Ishikawa (cell line): ENCODE data around the gene C1orf105.

ENCODE experiments used
- CEBPB ChIP-seq: IDR thresholded peaks from 2 replicates; pipeline ENCODE4 v1.6.1; 2012
- EGR1 ChIP-seq: IDR thresholded peaks from 2 replicates; pipeline ENCODE4 v1.6.1; 2012
- EP300 ChIP-seq: IDR thresholded peaks from 2 replicates; pipeline ENCODE4 v1.6.1; 2012; ENCODE audit warnings: borderline replicate concordance
- NFIC ChIP-seq: IDR thresholded peaks from 2 replicates; pipeline ENCODE4 v1.6.1; 2012
- TAF1 ChIP-seq: IDR thresholded peaks from 2 replicates; pipeline ENCODE4 v1.6.1; 2012; ENCODE audit warnings: low read depth, mild to moderate bottlenecking
- TF ChIP-seq, protein P1 (sequence below): IDR thresholded peaks from 2 replicates; pipeline ENCODE4 v1.6.1; 2012
- TF ChIP-seq, protein P2 (sequence below): IDR thresholded peaks from 2 replicates; pipeline ENCODE4 v1.6.1; 2012

DNA sequence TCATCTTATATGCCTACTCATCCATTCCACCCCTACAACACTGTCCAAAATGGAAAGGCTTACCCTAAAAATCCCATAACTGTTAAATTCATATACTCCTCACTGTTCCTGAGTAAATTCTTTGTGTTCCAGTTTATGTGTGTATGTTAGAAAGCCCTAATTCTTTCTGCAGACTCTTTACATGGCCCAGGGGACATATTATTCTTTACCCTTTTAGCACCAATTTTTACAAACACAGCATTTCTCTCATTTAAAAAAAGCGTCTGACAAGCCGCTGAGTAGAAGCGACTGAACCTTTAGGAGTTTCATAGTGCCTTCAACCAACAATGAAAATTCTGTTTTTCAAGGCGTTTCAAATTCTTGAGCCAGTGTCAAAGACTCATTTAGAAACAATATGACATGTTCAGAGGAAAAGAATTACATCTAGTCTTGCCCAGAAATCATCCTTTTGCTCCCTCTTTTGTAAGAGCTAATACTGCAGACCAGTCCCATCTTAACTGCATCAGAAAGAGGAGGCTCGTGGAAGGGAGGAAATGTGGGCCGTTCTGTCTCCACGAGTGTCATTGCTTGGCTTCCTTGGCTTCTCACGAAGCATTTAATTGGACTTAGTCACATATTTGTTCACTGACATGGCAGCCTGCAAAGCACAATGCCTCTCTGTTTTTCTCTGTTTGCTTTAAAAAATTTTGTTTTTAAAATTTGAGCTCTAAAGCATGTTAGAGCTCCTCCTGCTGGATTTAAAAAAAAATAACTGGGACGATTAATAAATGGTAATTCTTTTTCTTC lies 21.3 kb upstream of the C1orf105 start:
- TF ChIP-seq EGR1, result no peak
- TF ChIP-seq TAF1, result no peak
- TF ChIP-seq, protein P1, sequence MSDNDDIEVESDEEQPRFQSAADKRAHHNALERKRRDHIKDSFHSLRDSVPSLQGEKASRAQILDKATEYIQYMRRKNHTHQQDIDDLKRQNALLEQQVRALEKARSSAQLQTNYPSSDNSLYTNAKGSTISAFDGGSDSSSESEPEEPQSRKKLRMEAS, result peak; percentile 57; the same call in 1 of the 2 replicates
- TF ChIP-seq, protein P2, sequence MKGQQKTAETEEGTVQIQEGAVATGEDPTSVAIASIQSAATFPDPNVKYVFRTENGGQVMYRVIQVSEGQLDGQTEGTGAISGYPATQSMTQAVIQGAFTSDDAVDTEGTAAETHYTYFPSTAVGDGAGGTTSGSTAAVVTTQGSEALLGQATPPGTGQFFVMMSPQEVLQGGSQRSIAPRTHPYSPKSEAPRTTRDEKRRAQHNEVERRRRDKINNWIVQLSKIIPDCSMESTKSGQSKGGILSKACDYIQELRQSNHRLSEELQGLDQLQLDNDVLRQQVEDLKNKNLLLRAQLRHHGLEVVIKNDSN, result no peak
- no peak for TF ChIP-seq CEBPB
- peak; percentile 42; the same call in 1 of the 2 replicates for TF ChIP-seq NFIC
- TF ChIP-seq EP300, result peak; percentile 71; the same call in 1 of the 2 replicates
